ENCODE results near the gene OPTN. TPM values are rescaled to one million over a fixed set of nuclear protein-coding genes. Genes with fewer than 3 reads are reported as not detected.
"Not testable (repeated sequence)": the region's sequence is repeated elsewhere in the genome, so short reads cannot be mapped to it uniquely, and the experiment has no call there.

The OPTN gene
- polyA plus RNA-seq, 1 of the 3 experiments (the other 2 are of a cell fraction) = 21.6 TPM

- TF ChIP-seq TEAD4 (IDR thresholded peaks at IDR 0.05; ENCODE audit: borderline replicate concordance, insufficient read depth) = no peak
- no peak for TF ChIP-seq TCF12 (IDR thresholded peaks at IDR 0.05)
- TF ChIP-seq MEF2A (IDR thresholded peaks at IDR 0.05; ENCODE audit: borderline replicate concordance, low read depth) = no peak
- TF ChIP-seq MAX (IDR thresholded peaks at IDR 0.05; ENCODE audit: low read depth) = no peak
- TF ChIP-seq RFX5 (IDR thresholded peaks at IDR 0.05; ENCODE audit: low read length) = no peak
- TF ChIP-seq PBX3 (IDR thresholded peaks at IDR 0.05) = no peak
- no peak for TF ChIP-seq YY1 (IDR thresholded peaks at IDR 0.05; ENCODE audit: low read depth)
- TF ChIP-seq GATA2 (CRISPR knock-in tag; IDR thresholded peaks at IDR 0.05) = no peak
- no peak for TF ChIP-seq EZH2phosphoT487 (IDR thresholded peaks at IDR 0.05; ENCODE audit: borderline replicate concordance, low read depth)
- TF ChIP-seq CHD2 (IDR thresholded peaks at IDR 0.05; ENCODE audit: low read length, partially characterized antibody) = no peak
- no peak for TF ChIP-seq EP300 (IDR thresholded peaks at IDR 0.05; ENCODE audit: borderline replicate concordance in 1 of 2, low read depth in 1 of 2, low read length in 1 of 2)
- TF ChIP-seq FOXJ3 (CRISPR knock-in tag; IDR thresholded peaks at IDR 0.05) = no peak
- TF ChIP-seq GABPA (IDR thresholded peaks at IDR 0.05; ENCODE audit: low read depth) = no peak
- TF ChIP-seq NFIC (IDR thresholded peaks at IDR 0.05; ENCODE audit: borderline replicate concordance) = no peak
- no peak for TF ChIP-seq ELF1 (IDR thresholded peaks at IDR 0.05)
- POLR2A ChIA-PET = no interaction called here
- Histone ChIP-seq H3K4me1 (ENCODE audit: control insufficient read depth in 1 of 2, insufficient read depth in 2 of 2, low read depth in 1 of 2, low read length in 1 of 2) (no peaks in the 10 kb centered on the region), H3K27me3 (ENCODE audit: insufficient read depth) (no peaks in the 10 kb centered on the region), H3K9me3 (no peaks in the 10 kb centered on the region), H4K20me1 (ENCODE audit: insufficient read depth) (no peaks in the 10 kb centered on the region), H3K79me2 (ENCODE audit: insufficient read depth) (no peaks in the 10 kb centered on the region), H3K9me2 (no peaks in the 10 kb centered on the region), H3K4me2 (no peak overlapping the region), H3K27ac (ENCODE audit: low read depth in 2 of 2, low read length in 1 of 2) (no peak overlapping the region), H3K36me3 (replicated peaks in 1 of 2; ENCODE audit: control insufficient read depth in 1 of 2, insufficient read depth in 2 of 2, low read length in 1 of 2) (no peaks in the 10 kb centered on the region), H3F3A (replicated peaks; ENCODE audit: insufficient read depth) (peaks cover 3% of the 10 kb centered on the region), H2AFZ (ENCODE audit: low read depth) (no peak overlapping the region), H3K9ac (no peak overlapping the region), H3K4me3 (ENCODE audit: low read depth in 2 of 2, low read length in 1 of 2) (no peak overlapping the region)
- CTCF ChIA-PET = interaction anchor here (2.6 kb wide), 1 partner anchor 9 kb away, joined by 8 read pairs; the partner anchor contains the start of gene MCM10
- 96% methylated on average over 3 of the region's 3 CpGs for WGBS (ENCODE audit: low lambda C conversion rate)
- no peak for DNase-seq
Measured at GRCh38 chr10:13152296-13152695, 52.3 kb downstream of the OPTN start.

- H4K20me1 ChIP-seq (ENCODE audit: insufficient read depth); H3K9me2 ChIP-seq; H3K9ac ChIP-seq; H3K36me3 ChIP-seq (replicated peaks in 1 of 2; ENCODE audit: control insufficient read depth in 1 of 2, insufficient read depth in 2 of 2, low read length in 1 of 2); H3K27ac ChIP-seq (ENCODE audit: low read depth in 2 of 2, low read length in 1 of 2); CTCF ChIA-PET; H3K9me3 ChIP-seq; H3F3A ChIP-seq (replicated peaks; ENCODE audit: insufficient read depth); H3K79me2 ChIP-seq (ENCODE audit: insufficient read depth); H3K4me1 ChIP-seq (ENCODE audit: control insufficient read depth in 1 of 2, insufficient read depth in 2 of 2, low read depth in 1 of 2, low read length in 1 of 2); H3K27me3 ChIP-seq (ENCODE audit: insufficient read depth); H3K4me3 ChIP-seq (ENCODE audit: low read depth in 2 of 2, low read length in 1 of 2); H2AFZ ChIP-seq (ENCODE audit: low read depth); POLR2A ChIA-PET; H3K4me2 ChIP-seq; DNase-seq: not testable (repeated sequence)
- WGBS (ENCODE audit: low lambda C conversion rate) = 56% methylated on average over 4 of the region's 4 CpGs
Measured at GRCh38 chr10:13155860-13156259, 55.9 kb downstream of the OPTN start.

Measured in SK-N-SH (cell line).